ENCODE data around the gene TRIM46.
A peak's percentile ranks its signal among the peaks of the same experiment; 100 is the strongest.
"Not testable (repeated sequence)": the region's sequence is repeated elsewhere in the genome, so short reads cannot be mapped to it uniquely, and the experiment has no call there.

Gene TRIM46

GRCh38 chr1:155227261-155228095 lies 53.8 kb downstream of the TRIM46 start:
- Histone ChIP-seq H3K9ac (ENCODE audit: low read depth in 1 of 2, low read length in 2 of 2) (peak overlapping the region; percentile 69 to 87), H3K36me3 (ENCODE audit: control insufficient read depth in 2 of 2, insufficient read depth in 2 of 2, low read length in 2 of 2) (no peaks in the 10 kb centered on the region), H3K4me1 (ENCODE audit: control insufficient read depth in 2 of 2, insufficient read depth in 2 of 2, low read length in 2 of 2) (peaks cover 14 to 16% of the 10 kb centered on the region in 2 donors), H3K4me3 (ENCODE audit: low read length in 2 of 2) (peak overlapping the region; percentile 74 to 90), H3K27me3 (ENCODE audit: control insufficient read depth in 2 of 2, insufficient read depth in 2 of 2, low read length in 2 of 2) (no peaks in the 10 kb centered on the region), H3K27ac (ENCODE audit: low read depth in 2 of 2, low read length in 2 of 2) (peak overlapping the region; percentile 78 to 86), H3K9me3 (ENCODE audit: control insufficient read depth in 2 of 2, low read length in 2 of 2) (no peaks in the 10 kb centered on the region)

- Histone ChIP-seq H3K9me3 (ENCODE audit: control insufficient read depth in 2 of 2, low read length in 2 of 2) (no peaks in the 10 kb centered on the region), H3K27ac (ENCODE audit: low read depth in 2 of 2, low read length in 2 of 2) (peak overlapping the region; percentile 44 to 80), H3K4me3 (ENCODE audit: low read length in 2 of 2) (peak overlapping the region; percentile 64 to 78), H3K9ac (ENCODE audit: low read depth in 1 of 2, low read length in 2 of 2) (peak overlapping the region; percentile 69 to 82), H3K36me3 (ENCODE audit: control insufficient read depth in 2 of 2, insufficient read depth in 2 of 2, low read length in 2 of 2) (no peaks in the 10 kb centered on the region), H3K27me3 (ENCODE audit: control insufficient read depth in 2 of 2, insufficient read depth in 2 of 2, low read length in 2 of 2) (no peaks in the 10 kb centered on the region), H3K4me1 (ENCODE audit: control insufficient read depth in 2 of 2, insufficient read depth in 2 of 2, low read length in 2 of 2) (peaks cover 14 to 16% of the 10 kb centered on the region in 2 donors)
Measured at GRCh38 chr1:155228096-155228427, 54.4 kb downstream of the TRIM46 start.

- not testable (repeated sequence) for H3K9ac ChIP-seq (ENCODE audit: low read depth in 1 of 2, low read length in 2 of 2); H3K27me3 ChIP-seq (ENCODE audit: control insufficient read depth in 2 of 2, insufficient read depth in 2 of 2, low read length in 2 of 2); H3K36me3 ChIP-seq (ENCODE audit: control insufficient read depth in 2 of 2, insufficient read depth in 2 of 2, low read length in 2 of 2); H3K27ac ChIP-seq (ENCODE audit: low read depth in 2 of 2, low read length in 2 of 2); H3K4me3 ChIP-seq (ENCODE audit: low read length in 2 of 2); H3K9me3 ChIP-seq (ENCODE audit: control insufficient read depth in 2 of 2, low read length in 2 of 2)
- H3K4me1 ChIP-seq (ENCODE audit: control insufficient read depth in 2 of 2, insufficient read depth in 2 of 2, low read length in 2 of 2), result peaks cover 11 to 14% of the 10 kb centered on the region in 2 donors
Measured at GRCh38 chr1:155231302-155231701, 57.7 kb downstream of the TRIM46 start.

- not testable (repeated sequence) for H3K9me3 ChIP-seq (ENCODE audit: control insufficient read depth in 2 of 2, low read length in 2 of 2); H3K4me3 ChIP-seq (ENCODE audit: low read length in 2 of 2); H3K4me1 ChIP-seq (ENCODE audit: control insufficient read depth in 2 of 2, insufficient read depth in 2 of 2, low read length in 2 of 2); H3K27me3 ChIP-seq (ENCODE audit: control insufficient read depth in 2 of 2, insufficient read depth in 2 of 2, low read length in 2 of 2); H3K9ac ChIP-seq (ENCODE audit: low read depth in 1 of 2, low read length in 2 of 2); H3K27ac ChIP-seq (ENCODE audit: low read depth in 2 of 2, low read length in 2 of 2)
- H3K36me3 ChIP-seq (ENCODE audit: control insufficient read depth in 2 of 2, insufficient read depth in 2 of 2, low read length in 2 of 2), result peaks cover 14 to 16% of the 10 kb centered on the region in 2 donors
Measured at GRCh38 chr1:155232001-155232978, 58.6 kb downstream of the TRIM46 start.

- peaks cover 16 to 23% of the 10 kb centered on the region in 2 donors for H3K36me3 ChIP-seq (ENCODE audit: control insufficient read depth in 2 of 2, insufficient read depth in 2 of 2, low read length in 2 of 2)
- H3K9ac ChIP-seq (ENCODE audit: low read depth in 1 of 2, low read length in 2 of 2); H3K4me3 ChIP-seq (ENCODE audit: low read length in 2 of 2); H3K27ac ChIP-seq (ENCODE audit: low read depth in 2 of 2, low read length in 2 of 2); H3K27me3 ChIP-seq (ENCODE audit: control insufficient read depth in 2 of 2, insufficient read depth in 2 of 2, low read length in 2 of 2); H3K9me3 ChIP-seq (ENCODE audit: control insufficient read depth in 2 of 2, low read length in 2 of 2); H3K4me1 ChIP-seq (ENCODE audit: control insufficient read depth in 2 of 2, insufficient read depth in 2 of 2, low read length in 2 of 2): not testable (repeated sequence)
Measured at GRCh38 chr1:155233502-155233901, 59.9 kb downstream of the TRIM46 start.

Measured in mucosa of rectum (tissue), 2 donors.